KMS-11 (cell line): Measurements from ENCODE around the gene RASGRF2.
"Not testable (repeated sequence)": the region's sequence is repeated elsewhere in the genome, so short reads cannot be mapped to it uniquely, and the experiment has no call there.

Experiments
- H2AFZ ChIP-seq: fragments of 200-600 bp; sonication (generic); 2 replicates; pipeline ENCODE4 v1.6.1; 2016; ENCODE audit warnings: antibody characterized with exemption, mixed run types, low read depth
- H3K27ac ChIP-seq: fragments of 200-600 bp; sonication (generic); 2 replicates; pipeline ENCODE4 v1.6.1; 2016; ENCODE audit warnings: mild to moderate bottlenecking, mixed run types
- H3K27me3 ChIP-seq: fragments of 200-600 bp; sonication (generic); 2 replicates; pipeline ENCODE4 v1.6.1; 2017; ENCODE audit warnings: mild to moderate bottlenecking, low read depth, mixed run types, moderate library complexity; ENCODE audit not compliant: insufficient read depth
- H3K36me3 ChIP-seq: fragments of 200-600 bp; sonication (generic); 2 replicates; pipeline ENCODE4 v1.6.1; 2017; ENCODE audit warnings: mild to moderate bottlenecking, mixed run types; ENCODE audit not compliant: insufficient read depth
- H3K4me1 ChIP-seq: fragments of 200-600 bp; sonication (generic); 2 replicates; pipeline ENCODE4 v1.6.1; 2016; ENCODE audit warnings: mild to moderate bottlenecking, low read depth, mixed run types; ENCODE audit not compliant: poor library complexity, severe bottlenecking
- H3K4me2 ChIP-seq: fragments of 200-600 bp; sonication (generic); 2 replicates; pipeline ENCODE4 v1.7.0; 2016; ENCODE audit warnings: mild to moderate bottlenecking, mixed run types
- H3K4me3 ChIP-seq: fragments of 200-600 bp; sonication (generic); IDR thresholded peaks from 2 replicates; pipeline ENCODE4 v1.6.1; 2017; ENCODE audit warnings: low read depth, low read length, mixed read lengths; ENCODE audit not compliant: insufficient read depth
- H3K79me2 ChIP-seq: fragments of 200-600 bp; sonication (generic); 2 replicates; pipeline ENCODE4 v1.6.1; 2016; ENCODE audit warnings: low read depth, mixed run types; ENCODE audit not compliant: insufficient read depth
- H3K9ac ChIP-seq: fragments of 200-600 bp; sonication (generic); 2 replicates; pipeline ENCODE4 v1.6.1; 2016; ENCODE audit warnings: mild to moderate bottlenecking, mixed run types
- H4K20me1 ChIP-seq: fragments of 200-600 bp; sonication (generic); 2 replicates; pipeline ENCODE4 v1.6.1; 2016; ENCODE audit warnings: mild to moderate bottlenecking, mixed run types; ENCODE audit not compliant: insufficient read depth
- TF ChIP-seq, protein P1 (sequence below): fragments of 200-600 bp; sonication (generic); conservative IDR thresholded peaks from 2 replicates; pipeline ENCODE4 v1.6.1; 2017; ENCODE audit warnings: low read depth, mild to moderate bottlenecking, antibody characterized with exemption, low read length, moderate library complexity, mixed read lengths

Gene RASGRF2

GRCh38 chr5:81027481-81028058 lies 67.4 kb downstream of the RASGRF2 start:
- Histone ChIP-seq H2AFZ (no peak overlapping the region), H3K4me1 (no peaks in the 10 kb centered on the region), H4K20me1 (no peaks in the 10 kb centered on the region), H3K4me3 (no peak overlapping the region), H3K79me2 (no peaks in the 10 kb centered on the region), H3K4me2 (no peak overlapping the region), H3K9ac (no peak overlapping the region), H3K27ac (no peak overlapping the region), H3K27me3 (no peaks in the 10 kb centered on the region), H3K36me3 (no peaks in the 10 kb centered on the region)
- TF ChIP-seq, protein P1, sequence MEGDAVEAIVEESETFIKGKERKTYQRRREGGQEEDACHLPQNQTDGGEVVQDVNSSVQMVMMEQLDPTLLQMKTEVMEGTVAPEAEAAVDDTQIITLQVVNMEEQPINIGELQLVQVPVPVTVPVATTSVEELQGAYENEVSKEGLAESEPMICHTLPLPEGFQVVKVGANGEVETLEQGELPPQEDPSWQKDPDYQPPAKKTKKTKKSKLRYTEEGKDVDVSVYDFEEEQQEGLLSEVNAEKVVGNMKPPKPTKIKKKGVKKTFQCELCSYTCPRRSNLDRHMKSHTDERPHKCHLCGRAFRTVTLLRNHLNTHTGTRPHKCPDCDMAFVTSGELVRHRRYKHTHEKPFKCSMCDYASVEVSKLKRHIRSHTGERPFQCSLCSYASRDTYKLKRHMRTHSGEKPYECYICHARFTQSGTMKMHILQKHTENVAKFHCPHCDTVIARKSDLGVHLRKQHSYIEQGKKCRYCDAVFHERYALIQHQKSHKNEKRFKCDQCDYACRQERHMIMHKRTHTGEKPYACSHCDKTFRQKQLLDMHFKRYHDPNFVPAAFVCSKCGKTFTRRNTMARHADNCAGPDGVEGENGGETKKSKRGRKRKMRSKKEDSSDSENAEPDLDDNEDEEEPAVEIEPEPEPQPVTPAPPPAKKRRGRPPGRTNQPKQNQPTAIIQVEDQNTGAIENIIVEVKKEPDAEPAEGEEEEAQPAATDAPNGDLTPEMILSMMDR = no peak

GRCh38 chr5:81028888-81029287 lies 68.7 kb downstream of the RASGRF2 start:
- not testable (repeated sequence) for H3K27ac ChIP-seq, H3K4me2 ChIP-seq, H4K20me1 ChIP-seq, H3K36me3 ChIP-seq, H3K4me3 ChIP-seq, H3K79me2 ChIP-seq, H3K4me1 ChIP-seq, H2AFZ ChIP-seq, H3K9ac ChIP-seq, H3K27me3 ChIP-seq

DNA sequence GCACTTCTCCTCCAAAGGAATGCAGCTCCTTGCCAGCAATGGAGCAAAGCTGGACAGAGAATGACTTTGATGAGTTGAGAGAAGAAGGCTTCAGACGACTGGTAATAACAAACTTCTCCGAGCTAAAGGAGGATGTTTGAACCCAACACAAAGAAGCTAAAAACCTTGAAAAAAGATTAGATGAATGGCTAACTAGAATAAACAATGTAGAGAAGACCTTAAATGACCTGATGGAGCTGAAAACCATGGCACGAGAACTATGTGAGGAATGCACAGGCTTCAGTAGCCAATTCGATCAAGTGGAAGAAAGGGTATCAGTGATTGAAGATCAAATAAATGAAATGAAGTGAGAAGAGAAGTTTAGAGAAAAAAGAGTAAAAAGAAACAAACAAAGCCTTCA lies 69.6 kb downstream of the RASGRF2 start:
- not testable (repeated sequence) for H4K20me1 ChIP-seq, H2AFZ ChIP-seq, H3K27me3 ChIP-seq, H3K4me2 ChIP-seq, H3K4me3 ChIP-seq, H3K36me3 ChIP-seq, H3K27ac ChIP-seq, H3K9ac ChIP-seq, H3K4me1 ChIP-seq, H3K79me2 ChIP-seq

GRCh38 chr5:81030236-81031034 lies 70.3 kb downstream of the RASGRF2 start:
- not testable (repeated sequence) for H3K27ac ChIP-seq, H2AFZ ChIP-seq, H3K27me3 ChIP-seq, H4K20me1 ChIP-seq, H3K4me3 ChIP-seq, H3K4me1 ChIP-seq, H3K79me2 ChIP-seq, H3K9ac ChIP-seq, H3K36me3 ChIP-seq, H3K4me2 ChIP-seq

GRCh38 chr5:81035522-81035921 lies 75.4 kb downstream of the RASGRF2 start:
- H3K27ac ChIP-seq = no peak overlapping the region
- TF ChIP-seq, protein P1 = no peak
- H3K4me3 ChIP-seq = no peak overlapping the region
- H3K27me3 ChIP-seq = no peaks in the 10 kb centered on the region
- no peaks in the 10 kb centered on the region for H3K36me3 ChIP-seq
- no peak overlapping the region for H3K9ac ChIP-seq
- H4K20me1 ChIP-seq = no peaks in the 10 kb centered on the region
- no peak overlapping the region for H2AFZ ChIP-seq
- no peak overlapping the region for H3K4me2 ChIP-seq
- H3K79me2 ChIP-seq = no peaks in the 10 kb centered on the region
- H3K4me1 ChIP-seq = no peaks in the 10 kb centered on the region

GRCh38 chr5:81038495-81038894 lies 78.3 kb downstream of the RASGRF2 start:
- H3K9ac ChIP-seq = no peak overlapping the region
- TF ChIP-seq, protein P1 = no peak
- H3K79me2 ChIP-seq = no peaks in the 10 kb centered on the region
- H3K4me3 ChIP-seq = no peak overlapping the region
- H2AFZ ChIP-seq = no peak overlapping the region
- H3K27me3 ChIP-seq = no peaks in the 10 kb centered on the region
- no peak overlapping the region for H3K4me2 ChIP-seq
- H4K20me1 ChIP-seq = no peaks in the 10 kb centered on the region
- H3K36me3 ChIP-seq = no peaks in the 10 kb centered on the region
- H3K4me1 ChIP-seq = no peaks in the 10 kb centered on the region
- no peak overlapping the region for H3K27ac ChIP-seq
